Measurements from ENCODE around the gene C3orf62.

DNA sequence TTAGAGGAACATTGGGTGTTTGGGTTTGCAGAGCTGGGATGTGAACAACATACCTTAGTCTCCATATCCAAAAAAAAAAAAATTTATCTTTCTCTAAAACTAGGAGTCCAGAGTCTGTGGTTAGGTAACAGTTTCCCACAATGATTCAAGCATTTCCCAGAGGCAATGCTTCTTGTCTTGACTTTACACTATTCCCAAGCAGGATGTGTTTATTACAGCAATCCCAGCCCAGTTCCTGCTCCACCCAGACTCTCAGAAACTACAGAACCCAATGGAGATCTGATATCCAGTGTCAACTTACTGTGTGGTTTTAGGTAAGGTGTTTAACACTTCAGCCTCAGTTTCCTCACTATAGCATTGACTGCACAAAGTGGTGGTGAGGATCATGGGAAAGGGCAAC lies 2.3 kb upstream of the C3orf62 start:
- TF ChIP-seq, protein P1, sequence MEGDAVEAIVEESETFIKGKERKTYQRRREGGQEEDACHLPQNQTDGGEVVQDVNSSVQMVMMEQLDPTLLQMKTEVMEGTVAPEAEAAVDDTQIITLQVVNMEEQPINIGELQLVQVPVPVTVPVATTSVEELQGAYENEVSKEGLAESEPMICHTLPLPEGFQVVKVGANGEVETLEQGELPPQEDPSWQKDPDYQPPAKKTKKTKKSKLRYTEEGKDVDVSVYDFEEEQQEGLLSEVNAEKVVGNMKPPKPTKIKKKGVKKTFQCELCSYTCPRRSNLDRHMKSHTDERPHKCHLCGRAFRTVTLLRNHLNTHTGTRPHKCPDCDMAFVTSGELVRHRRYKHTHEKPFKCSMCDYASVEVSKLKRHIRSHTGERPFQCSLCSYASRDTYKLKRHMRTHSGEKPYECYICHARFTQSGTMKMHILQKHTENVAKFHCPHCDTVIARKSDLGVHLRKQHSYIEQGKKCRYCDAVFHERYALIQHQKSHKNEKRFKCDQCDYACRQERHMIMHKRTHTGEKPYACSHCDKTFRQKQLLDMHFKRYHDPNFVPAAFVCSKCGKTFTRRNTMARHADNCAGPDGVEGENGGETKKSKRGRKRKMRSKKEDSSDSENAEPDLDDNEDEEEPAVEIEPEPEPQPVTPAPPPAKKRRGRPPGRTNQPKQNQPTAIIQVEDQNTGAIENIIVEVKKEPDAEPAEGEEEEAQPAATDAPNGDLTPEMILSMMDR (IDR thresholded peaks at IDR 0.05) = no peak
- peak in 1 of 2 donors; percentile 22 for TF ChIP-seq POLR2AphosphoS5 (IDR thresholded peaks at IDR 0.05)
- no peak for TF ChIP-seq POLR2A (IDR thresholded peaks at IDR 0.05)

All from upper lobe of left lung (tissue), 4 donors.